ENCODE results near the gene GNG14.

Gene GNG14

GRCh38 chr19:12666265-12667048, 21.3 kb upstream of the GNG14 start, which contains the start of the genes MAN2B1 and WDR83:
Gene MAN2B1, minus strand, starts transcription at chr19:12666742. Its CDS starts 41 bp downstream, at chr19:12666701.
Gene WDR83, plus strand, starts transcription at chr19:12666807. Its CDS starts 2,984 bp downstream, at chr19:12669791.
- H3K27me3 ChIP-seq (replicated peaks; ENCODE audit: control insufficient read depth, insufficient read depth, low read length, poor library complexity, severe bottlenecking) = no peaks in the 10 kb centered on the region
- H3K9me3 ChIP-seq (ENCODE audit: control insufficient read depth, low read length) = no peaks in the 10 kb centered on the region
- DNase-seq = peak; percentile 70 to 73 (median 71)
- peak within 1 kb of the TSS; percentile 95 for H3K27ac ChIP-seq (ENCODE audit: insufficient read depth, low read length, poor library complexity, severe bottlenecking)
- peaks cover 28% of the 10 kb centered on the region for H3K36me3 ChIP-seq (ENCODE audit: control insufficient read depth, insufficient read depth, low read length)
- H3K4me1 ChIP-seq (ENCODE audit: control insufficient read depth, insufficient read depth, low read length, poor library complexity, severe bottlenecking) = peaks cover 32% of the 10 kb centered on the region
- H3K4me3 ChIP-seq (ENCODE audit: insufficient read depth, low read depth, low read length, poor library complexity, severe bottlenecking) = peak within 1 kb of the TSS; percentile 66

- Histone ChIP-seq H3K27me3 (replicated peaks; ENCODE audit: control insufficient read depth, insufficient read depth, low read length, poor library complexity, severe bottlenecking) (no peaks in the 10 kb centered on the region), H3K4me1 (ENCODE audit: control insufficient read depth, insufficient read depth, low read length, poor library complexity, severe bottlenecking) (peaks cover 32% of the 10 kb centered on the region), H3K36me3 (ENCODE audit: control insufficient read depth, insufficient read depth, low read length) (peaks cover 22% of the 10 kb centered on the region), H3K9me3 (ENCODE audit: control insufficient read depth, low read length) (no peaks in the 10 kb centered on the region), H3K27ac (ENCODE audit: insufficient read depth, low read length, poor library complexity, severe bottlenecking) (peak overlapping the region; percentile 95), H3K4me3 (ENCODE audit: insufficient read depth, low read depth, low read length, poor library complexity, severe bottlenecking) (no peak overlapping the region)
- no peak for DNase-seq
These were observed 20.0 kb upstream of the GNG14 start for GRCh38 chr19:12667731-12668302.

DNA sequence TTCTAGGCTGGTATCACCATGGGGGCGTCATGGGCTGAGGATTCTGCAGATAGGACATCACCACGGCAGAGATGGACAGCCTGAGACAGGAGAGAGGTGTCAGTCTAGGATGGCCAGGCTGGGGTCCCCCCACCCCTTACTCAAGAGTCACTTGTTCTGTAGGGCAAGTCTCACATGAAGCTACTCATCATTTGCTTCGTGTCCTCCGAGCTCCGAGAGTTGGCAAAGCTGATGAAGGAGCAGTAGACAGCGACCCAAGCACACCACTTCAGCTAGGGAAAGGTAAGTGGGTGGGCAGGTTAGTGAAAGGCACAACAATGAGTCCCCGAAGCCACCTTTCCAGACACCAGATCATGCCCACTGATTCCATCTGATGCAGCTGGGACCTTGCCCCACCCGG, 19.5 kb upstream of the GNG14 start:
- no peaks in the 10 kb centered on the region for H3K27me3 ChIP-seq (replicated peaks; ENCODE audit: control insufficient read depth, insufficient read depth, low read length, poor library complexity, severe bottlenecking)
- DNase-seq = no peak
- peaks cover 20% of the 10 kb centered on the region for H3K36me3 ChIP-seq (ENCODE audit: control insufficient read depth, insufficient read depth, low read length)
- H3K27ac ChIP-seq (ENCODE audit: insufficient read depth, low read length, poor library complexity, severe bottlenecking) = peak overlapping the region; percentile 95
- H3K4me3 ChIP-seq (ENCODE audit: insufficient read depth, low read depth, low read length, poor library complexity, severe bottlenecking) = peak overlapping the region; percentile 78
- H3K4me1 ChIP-seq (ENCODE audit: control insufficient read depth, insufficient read depth, low read length, poor library complexity, severe bottlenecking) = peaks cover 32% of the 10 kb centered on the region
- H3K9me3 ChIP-seq (ENCODE audit: control insufficient read depth, low read length) = no peaks in the 10 kb centered on the region

DNA sequence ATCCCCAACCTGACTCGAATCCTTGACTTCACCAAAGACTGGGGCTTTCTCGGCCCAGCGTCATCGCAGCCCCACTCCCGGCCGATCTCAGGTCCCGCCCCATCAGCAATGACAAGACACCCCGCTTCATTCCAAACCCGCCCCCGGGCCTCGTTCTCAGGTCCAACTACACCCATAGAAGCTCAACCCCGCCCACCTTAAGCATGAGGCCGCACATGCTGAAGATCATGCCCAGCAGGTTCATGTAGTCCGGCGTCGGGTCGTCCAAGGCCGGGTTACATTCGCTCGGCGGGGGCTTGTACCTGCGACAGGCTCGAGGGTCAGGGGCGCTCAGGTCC, 18.9 kb upstream of the GNG14 start:
- Histone ChIP-seq H3K4me3 (ENCODE audit: insufficient read depth, low read depth, low read length, poor library complexity, severe bottlenecking) (peak overlapping the region; percentile 78), H3K27ac (ENCODE audit: insufficient read depth, low read length, poor library complexity, severe bottlenecking) (peak overlapping the region; percentile 95), H3K27me3 (replicated peaks; ENCODE audit: control insufficient read depth, insufficient read depth, low read length, poor library complexity, severe bottlenecking) (no peaks in the 10 kb centered on the region), H3K36me3 (ENCODE audit: control insufficient read depth, insufficient read depth, low read length) (peaks cover 19% of the 10 kb centered on the region), H3K4me1 (ENCODE audit: control insufficient read depth, insufficient read depth, low read length, poor library complexity, severe bottlenecking) (peaks cover 32% of the 10 kb centered on the region), H3K9me3 (ENCODE audit: control insufficient read depth, low read length) (no peaks in the 10 kb centered on the region)
- DNase-seq = peak; percentile 68 to 75 (median 70)

DNA sequence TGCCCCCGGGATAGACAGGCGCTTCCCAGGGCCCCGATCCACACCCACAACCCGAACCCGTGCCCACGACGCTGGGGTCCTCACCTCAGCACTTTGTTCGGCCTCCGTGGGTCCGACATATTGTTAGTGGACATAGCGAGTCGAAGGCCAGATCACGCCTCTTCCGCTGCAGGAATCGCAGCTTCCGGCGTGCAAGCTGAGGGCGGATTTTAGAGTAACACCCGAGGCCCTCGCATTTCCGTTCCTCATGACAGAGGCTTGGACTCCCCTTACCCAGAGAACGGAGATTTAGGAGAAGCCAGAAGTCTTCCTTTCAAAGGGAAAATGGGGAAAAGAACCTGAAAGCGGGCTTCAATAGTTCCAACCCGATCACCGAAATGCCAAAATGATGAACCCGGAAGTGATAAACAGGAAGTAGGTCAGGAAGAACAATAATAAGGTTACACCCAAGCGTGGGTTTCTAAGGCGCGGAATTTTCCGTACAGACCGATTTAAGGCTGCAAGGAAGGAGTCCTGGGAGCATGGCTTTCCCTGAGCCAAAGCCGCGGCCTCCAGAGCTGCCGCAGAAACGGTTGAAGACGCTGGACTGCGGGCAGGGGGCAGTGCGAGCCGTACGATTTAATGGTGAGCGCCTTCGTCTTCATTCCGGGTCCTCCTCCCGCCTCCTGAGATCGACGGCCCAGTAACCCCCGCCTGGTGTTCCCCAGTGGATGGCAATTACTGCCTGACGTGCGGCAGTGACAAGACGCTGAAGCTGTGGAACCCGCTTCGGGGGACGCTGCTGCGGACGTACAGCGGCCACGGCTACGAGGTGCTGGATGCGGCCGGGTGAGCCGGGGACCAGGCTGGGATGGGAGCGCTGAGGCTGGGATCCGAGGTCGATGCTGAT, 18.3 kb upstream of the GNG14 start:
- Histone ChIP-seq H3K9me3 (ENCODE audit: control insufficient read depth, low read length) (no peaks in the 10 kb centered on the region), H3K36me3 (ENCODE audit: control insufficient read depth, insufficient read depth, low read length) (peaks cover 19% of the 10 kb centered on the region), H3K4me1 (ENCODE audit: control insufficient read depth, insufficient read depth, low read length, poor library complexity, severe bottlenecking) (peaks cover 28% of the 10 kb centered on the region), H3K27ac (ENCODE audit: insufficient read depth, low read length, poor library complexity, severe bottlenecking) (peak overlapping the region; percentile 95), H3K27me3 (replicated peaks; ENCODE audit: control insufficient read depth, insufficient read depth, low read length, poor library complexity, severe bottlenecking) (no peaks in the 10 kb centered on the region), H3K4me3 (ENCODE audit: insufficient read depth, low read depth, low read length, poor library complexity, severe bottlenecking) (peak overlapping the region; percentile 78)
- DNase-seq = peak; percentile 52 to 66 (median 62)

DNA sequence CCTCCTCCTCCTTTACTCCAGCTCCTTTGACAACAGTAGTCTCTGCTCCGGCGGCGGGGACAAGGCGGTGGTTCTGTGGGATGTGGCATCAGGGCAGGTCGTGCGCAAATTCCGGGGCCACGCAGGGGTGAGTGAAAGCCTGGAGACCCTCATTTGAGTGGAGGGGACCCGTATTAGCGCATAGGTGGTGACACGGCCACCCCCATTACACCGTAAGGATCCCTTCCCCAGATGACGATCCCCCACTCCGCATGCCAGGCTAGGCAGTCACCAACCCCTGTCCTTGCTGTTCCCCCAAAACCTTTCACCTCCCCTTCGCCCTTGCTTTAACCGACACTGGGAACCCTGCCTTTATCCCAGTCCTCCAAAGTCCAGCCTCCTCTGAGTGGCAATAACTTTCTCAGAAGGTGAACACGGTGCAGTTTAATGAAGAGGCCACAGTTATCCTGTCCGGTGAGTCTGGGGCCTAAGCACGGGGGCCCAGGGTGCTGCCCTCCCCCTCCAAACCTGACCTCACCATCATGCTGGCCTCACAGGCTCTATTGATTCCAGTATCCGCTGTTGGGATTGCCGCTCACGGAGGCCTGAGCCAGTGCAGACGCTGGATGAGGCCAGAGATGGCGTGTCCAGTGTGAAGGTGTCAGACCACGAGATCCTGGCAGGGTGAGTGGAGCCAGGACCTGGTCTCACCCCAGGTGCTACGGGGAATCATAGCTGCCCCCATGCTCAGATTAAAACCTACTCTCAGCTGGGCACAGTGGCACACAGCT, 17.5 kb upstream of the GNG14 start:
- peak overlapping the region; percentile 95 for H3K27ac ChIP-seq (ENCODE audit: insufficient read depth, low read length, poor library complexity, severe bottlenecking)
- H3K4me1 ChIP-seq (ENCODE audit: control insufficient read depth, insufficient read depth, low read length, poor library complexity, severe bottlenecking) = peaks cover 21% of the 10 kb centered on the region
- H3K36me3 ChIP-seq (ENCODE audit: control insufficient read depth, insufficient read depth, low read length) = peaks cover 23% of the 10 kb centered on the region
- no peaks in the 10 kb centered on the region for H3K9me3 ChIP-seq (ENCODE audit: control insufficient read depth, low read length)
- H3K4me3 ChIP-seq (ENCODE audit: insufficient read depth, low read depth, low read length, poor library complexity, severe bottlenecking) = peak overlapping the region; percentile 78
- no peaks in the 10 kb centered on the region for H3K27me3 ChIP-seq (replicated peaks; ENCODE audit: control insufficient read depth, insufficient read depth, low read length, poor library complexity, severe bottlenecking)
- no peak for DNase-seq

- Histone ChIP-seq H3K9me3 (ENCODE audit: control insufficient read depth, low read length) (no peaks in the 10 kb centered on the region), H3K4me3 (ENCODE audit: insufficient read depth, low read depth, low read length, poor library complexity, severe bottlenecking) (no peak overlapping the region), H3K36me3 (ENCODE audit: control insufficient read depth, insufficient read depth, low read length) (peaks cover 47% of the 10 kb centered on the region), H3K27ac (ENCODE audit: insufficient read depth, low read length, poor library complexity, severe bottlenecking) (no peak overlapping the region), H3K27me3 (replicated peaks; ENCODE audit: control insufficient read depth, insufficient read depth, low read length, poor library complexity, severe bottlenecking) (no peaks in the 10 kb centered on the region), H3K4me1 (ENCODE audit: control insufficient read depth, insufficient read depth, low read length, poor library complexity, severe bottlenecking) (peaks cover 20% of the 10 kb centered on the region)
- DNase-seq = no peak
These were observed 15.1 kb upstream of the GNG14 start for GRCh38 chr19:12672744-12673143.

- no peak overlapping the region for H3K27ac ChIP-seq (ENCODE audit: insufficient read depth, low read length, poor library complexity, severe bottlenecking)
- peaks cover 14% of the 10 kb centered on the region for H3K4me1 ChIP-seq (ENCODE audit: control insufficient read depth, insufficient read depth, low read length, poor library complexity, severe bottlenecking)
- DNase-seq = no peak
- no peak overlapping the region for H3K4me3 ChIP-seq (ENCODE audit: insufficient read depth, low read depth, low read length, poor library complexity, severe bottlenecking)
- no peaks in the 10 kb centered on the region for H3K9me3 ChIP-seq (ENCODE audit: control insufficient read depth, low read length)
- peaks cover 65% of the 10 kb centered on the region for H3K36me3 ChIP-seq (ENCODE audit: control insufficient read depth, insufficient read depth, low read length)
- H3K27me3 ChIP-seq (replicated peaks; ENCODE audit: control insufficient read depth, insufficient read depth, low read length, poor library complexity, severe bottlenecking) = no peaks in the 10 kb centered on the region
These were observed 12.4 kb upstream of the GNG14 start for GRCh38 chr19:12675399-12675798.

- no peak overlapping the region for H3K4me3 ChIP-seq (ENCODE audit: insufficient read depth, low read depth, low read length, poor library complexity, severe bottlenecking)
- H3K36me3 ChIP-seq (ENCODE audit: control insufficient read depth, insufficient read depth, low read length) = peaks cover 65% of the 10 kb centered on the region
- DNase-seq = no peak
- no peaks in the 10 kb centered on the region for H3K9me3 ChIP-seq (ENCODE audit: control insufficient read depth, low read length)
- peaks cover 16% of the 10 kb centered on the region for H3K4me1 ChIP-seq (ENCODE audit: control insufficient read depth, insufficient read depth, low read length, poor library complexity, severe bottlenecking)
- no peak overlapping the region for H3K27ac ChIP-seq (ENCODE audit: insufficient read depth, low read length, poor library complexity, severe bottlenecking)
- H3K27me3 ChIP-seq (replicated peaks; ENCODE audit: control insufficient read depth, insufficient read depth, low read length, poor library complexity, severe bottlenecking) = no peaks in the 10 kb centered on the region
These were observed 11.9 kb upstream of the GNG14 start for GRCh38 chr19:12675940-12676339.
